ENCODE results near the gene PRKCH. TPM values are rescaled to one million over a fixed set of nuclear protein-coding genes. Genes with fewer than 3 reads are reported as not detected.

Gene PRKCH
- total RNA-seq, 1 experiment from 2014 or later = 5.2 TPM

DNA sequence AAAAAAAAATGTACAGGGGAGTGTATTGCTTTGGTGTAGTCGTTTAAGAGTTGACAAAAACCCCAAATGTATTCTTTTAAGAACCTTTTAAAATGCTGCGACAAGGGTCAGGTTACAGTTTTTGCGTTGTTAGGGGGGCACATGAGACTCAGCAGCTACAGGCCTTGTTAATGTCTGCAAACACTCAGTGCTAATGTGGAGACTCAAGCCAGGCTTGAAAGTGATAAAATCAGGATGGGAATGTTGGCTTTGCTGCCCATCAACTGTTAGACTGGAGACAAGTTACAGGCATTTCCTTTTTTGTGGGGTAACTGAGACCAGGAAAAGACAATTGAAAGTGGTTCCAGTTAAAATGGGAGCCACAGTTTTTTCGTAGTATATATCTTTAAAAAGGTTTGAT lies 84.8 kb downstream of the PRKCH start:
- no peak overlapping the region for H3K18ac ChIP-seq (ENCODE audit: insufficient read length, low read depth, low read length)
- H3K4me2 ChIP-seq (ENCODE audit: insufficient read depth, insufficient read length, low read length) = no peak overlapping the region
- peak overlapping the region in 1 of 3 experiments; percentile 36; a peak in 2 of 7 replicates for H3K27ac Mint-ChIP-seq

More for the DNA sequence above, 84.8 kb downstream of the PRKCH start:
- Histone ChIP-seq H4K5ac (ENCODE audit: insufficient read length, low read depth, low read length) (no peak overlapping the region), H2BK5ac (ENCODE audit: insufficient read length, low read length) (no peak overlapping the region), H2BK15ac (ENCODE audit: low read depth, low read length) (no peak overlapping the region), H3T11ph (ENCODE audit: low read length) (no peak overlapping the region), H2BK120ac (ENCODE audit: low read depth, low read length, poor library complexity, severe bottlenecking) (no peak overlapping the region), H3K9ac (ENCODE audit: extremely low read depth, insufficient read length, low read length) (no peak overlapping the region), H2BK20ac (ENCODE audit: low read depth, low read length, poor library complexity, severe bottlenecking) (no peak overlapping the region), H4K20me1 (ENCODE audit: control insufficient read depth, insufficient read depth, insufficient read length) (no peaks in the 10 kb centered on the region), H3K23me2 (ENCODE audit: insufficient read length, low read depth, low read length, poor library complexity, severe bottlenecking) (no peaks in the 10 kb centered on the region), H4K91ac (ENCODE audit: insufficient read length, low read depth, low read length) (no peak overlapping the region), H3K14ac (ENCODE audit: insufficient read depth, low read length) (no peak overlapping the region), H3K56ac (ENCODE audit: insufficient read length, low read depth, low read length) (no peak overlapping the region), H3K27ac (ENCODE audit: insufficient read length, low read depth, low read length) (no peak overlapping the region), H3K27me3 (ENCODE audit: insufficient read depth, low read length) (no peaks in the 10 kb centered on the region), H3K23ac (ENCODE audit: insufficient read length, low read depth, low read length) (no peak overlapping the region), H3K9me3 (ENCODE audit: control insufficient read depth, low read depth, low read length) (no peaks in the 10 kb centered on the region), H3K79me2 (ENCODE audit: insufficient read depth, low read length) (no peaks in the 10 kb centered on the region), H2BK12ac (ENCODE audit: insufficient read length, low read depth, low read length) (no peak overlapping the region), H3K79me1 (ENCODE audit: insufficient read depth, low read depth, low read length, poor library complexity, severe bottlenecking) (no peaks in the 10 kb centered on the region), H2AK5ac (ENCODE audit: insufficient read length, low read length) (no peak overlapping the region), H3K4me1 (ENCODE audit: insufficient read depth, low read length) (peaks cover 3% of the 10 kb centered on the region; the same call in 1 of the 2 replicates), H4K8ac (replicated peaks; ENCODE audit: insufficient read length, low read depth, low read length) (no peak overlapping the region), H2AFZ (ENCODE audit: low read length) (peak overlapping the region; percentile 96), H3K4ac (ENCODE audit: low read depth, low read length) (no peak overlapping the region)
- peaks cover 16 to 20% of the 10 kb centered on the region in 2 experiments for H3K4me1 Mint-ChIP-seq
- no peaks in the 10 kb centered on the region for H3K9me3 Mint-ChIP-seq
- no CpG with 5 or more reads among the region's 4 CpGs for WGBS (ENCODE audit: extremely low coverage, insufficient read length, low lambda C conversion rate)
- TF ChIP-seq, protein P1, sequence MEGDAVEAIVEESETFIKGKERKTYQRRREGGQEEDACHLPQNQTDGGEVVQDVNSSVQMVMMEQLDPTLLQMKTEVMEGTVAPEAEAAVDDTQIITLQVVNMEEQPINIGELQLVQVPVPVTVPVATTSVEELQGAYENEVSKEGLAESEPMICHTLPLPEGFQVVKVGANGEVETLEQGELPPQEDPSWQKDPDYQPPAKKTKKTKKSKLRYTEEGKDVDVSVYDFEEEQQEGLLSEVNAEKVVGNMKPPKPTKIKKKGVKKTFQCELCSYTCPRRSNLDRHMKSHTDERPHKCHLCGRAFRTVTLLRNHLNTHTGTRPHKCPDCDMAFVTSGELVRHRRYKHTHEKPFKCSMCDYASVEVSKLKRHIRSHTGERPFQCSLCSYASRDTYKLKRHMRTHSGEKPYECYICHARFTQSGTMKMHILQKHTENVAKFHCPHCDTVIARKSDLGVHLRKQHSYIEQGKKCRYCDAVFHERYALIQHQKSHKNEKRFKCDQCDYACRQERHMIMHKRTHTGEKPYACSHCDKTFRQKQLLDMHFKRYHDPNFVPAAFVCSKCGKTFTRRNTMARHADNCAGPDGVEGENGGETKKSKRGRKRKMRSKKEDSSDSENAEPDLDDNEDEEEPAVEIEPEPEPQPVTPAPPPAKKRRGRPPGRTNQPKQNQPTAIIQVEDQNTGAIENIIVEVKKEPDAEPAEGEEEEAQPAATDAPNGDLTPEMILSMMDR (conservative IDR thresholded peaks at IDR 0.05) = no peak
- peak; percentile 39 for DNase-seq
- H3K4me3 Mint-ChIP-seq = no peak overlapping the region
- no peaks in the 10 kb centered on the region for H3K36me3 Mint-ChIP-seq (ENCODE audit: insufficient read depth in 1 of 3, low read depth in 3 of 3)
- H3K27me3 Mint-ChIP-seq (ENCODE audit: low read depth) = no peaks in the 10 kb centered on the region; the same call in 1 of the 2 replicates
